Heart left ventricle (tissue), 16 donors: Measurements from ENCODE around the gene AMIGO2. TPM values are rescaled to one million over a fixed set of nuclear protein-coding genes. Genes with fewer than 3 reads are reported as not detected.
"Not testable (repeated sequence)": the region's sequence is repeated elsewhere in the genome, so short reads cannot be mapped to it uniquely, and the experiment has no call there.

ENCODE experiments used
- ATAC-seq, 4 donors: fragments of 200-7000 bp; cut with Tn5 transposase; one replicate each; pipeline ENCODE4 v1.9.1; 2020 to 2022; ENCODE audit warnings: moderate library complexity in 4 of 4, mild to moderate bottlenecking in 3 of 4, moderate number of reproducible peaks in 1 of 4
- DNase-seq, 5 donors: peaks; one replicate each; pipeline ENCODE4 v3.0.0-alpha.2; 2020
- H3K27ac ChIP-seq, 12 donors: fragments of 200-600 bp; sonication (generic) in 4 of 12; one replicate each; pipeline versions ENCODE4 v1.5.0 to v1.8.0; 2016 to 2022; ENCODE audit warnings: mild to moderate bottlenecking in 2 of 12
- H3K27me3 ChIP-seq, 9 donors: fragments of 200-600 bp; sonication (generic) in 2 of 9; one replicate each; pipeline versions ENCODE4 v1.5.1 to v1.8.0; 2016 to 2022; ENCODE audit warnings: mild to moderate bottlenecking in 3 of 9
- H3K36me3 ChIP-seq, 9 donors: fragments of 200-600 bp; sonication (generic) in 2 of 9; one replicate each; pipeline versions ENCODE4 v1.5.0 to v1.8.0; 2018 to 2022; ENCODE audit warnings: mild to moderate bottlenecking in 2 of 9
- H3K4me1 ChIP-seq, 12 donors: fragments of 200-600 bp; sonication (generic) in 4 of 12; one replicate each; pipeline versions ENCODE4 v1.5.0 to v1.8.0; 2016 to 2022; ENCODE audit warnings: mild to moderate bottlenecking in 3 of 12
- H3K4me3 ChIP-seq, 12 donors: fragments of 200-600 bp; sonication (generic) in 4 of 12; one replicate each; pipeline versions ENCODE4 v1.5.0 to v1.8.0; 2017 to 2022; ENCODE audit warnings: mild to moderate bottlenecking in 9 of 12, moderate library complexity in 4 of 12
- H3K9me3 ChIP-seq, 12 donors: fragments of 200-600 bp; sonication (generic) in 4 of 12; one replicate each; pipeline versions ENCODE4 v1.5.0 to v1.8.0; 2016 to 2022; ENCODE audit warnings: mild to moderate bottlenecking in 1 of 12
- POLR2A ChIP-seq, 2 donors: fragments of 450-650 bp; IDR thresholded peaks; one replicate each; pipeline ENCODE4 v1.6.1; 2017; ENCODE audit warnings: antibody characterized with exemption in 2 of 2, mild to moderate bottlenecking in 2 of 2, moderate library complexity in 2 of 2
- WGBS, 4 donors: extraction: QIAGEN DNeasy Blood & Tissue Kit in 2 of 4; methylation state at CpG; one replicate each; pipeline versions ENCODE4 v1.1.5 to v1.1.7; 2013 to 2018; 5-methylcytosine and 5-hydroxymethylcytosine counted together
- intact Hi-C, 10 donors: fragments of 100-400 bp; cut with DNase I; formaldehyde crosslinking; loops; one replicate each; pipeline versions ENCODE4 v1.11.1 to v1.14.2; 2022
- polyA plus RNA-seq, 2 donors: library from polyadenylated mRNA; stranded (reverse); fragments of 200-250 nt; gene quantifications; one replicate each; pipeline ENCODE4 v1.2.3, GENCODE V29; 2013
- total RNA-seq, 9 donors: library from RNA; depleted of rRNA in 2 of 9; stranded (reverse); fragments of >200 nt in 2 of 9; fragmentation: NEBNext Ultra II Directional in 3 of 9; extraction: Animal tissue kit (Norgen Biotek cat#: 25700) in 3 of 9; gene quantifications; one replicate each; pipeline versions ENCODE4 v1.1.0 to v1.2.4, GENCODE V29; 2016 to 2023
- TF ChIP-seq, protein P1 (sequence below), 12 donors: fragments of 200-600 bp; sonication (generic) in 4 of 12; IDR thresholded peaks; one replicate each; pipeline versions ENCODE4 v1.5.0 to v1.8.0; 2018 to 2022; ENCODE audit warnings: antibody characterized with exemption in 12 of 12, mild to moderate bottlenecking in 5 of 12
- donor health status: ischemic (EF 13 %, LVEDD 7.1; RV severe dilation, severe dysfunction).
- donor health status: healthy with polysubstance abuse.
- donor health status: DM: no; HTN: yes; CAD: no.
- donor health status: DM: no; HTN: no; CAD: no.
- donor health status: ischemic (EF 25% LVEDD 6.9; RV normal size, moderate dysfunction).
- donor health status: ischemic (EF 25% LVEDD 5.7; RV mildly dilated, moderate dysfunction).
- donor health status: healthy.
- donor health status: DM: yes; HTN: yes; CAD: no.
- donor health status: ischemic (EF 35%, LVEDD 5.7; RV mildly dilated, moderate dysfunction).
- donor health status: nonischemic (EF 11% LVEDD 7.7; RV severe dilation, severe dysfunction).
- donor health status: DM: yes; HTN: yes; CAD: no.
- donor health status: PGD.
- donor health status: ischemic (EF 29% LVEDD 5.4; RV normal size, mild dysfunction).
- donor health status: nonischemic (EF 23%, LVEDD 6.1; RV moderate dilation, normal function).

Gene AMIGO2
- total and polyA plus RNA-seq, 11 donors, result 0.77 to 3.0 (median 1.5) TPM

DNA sequence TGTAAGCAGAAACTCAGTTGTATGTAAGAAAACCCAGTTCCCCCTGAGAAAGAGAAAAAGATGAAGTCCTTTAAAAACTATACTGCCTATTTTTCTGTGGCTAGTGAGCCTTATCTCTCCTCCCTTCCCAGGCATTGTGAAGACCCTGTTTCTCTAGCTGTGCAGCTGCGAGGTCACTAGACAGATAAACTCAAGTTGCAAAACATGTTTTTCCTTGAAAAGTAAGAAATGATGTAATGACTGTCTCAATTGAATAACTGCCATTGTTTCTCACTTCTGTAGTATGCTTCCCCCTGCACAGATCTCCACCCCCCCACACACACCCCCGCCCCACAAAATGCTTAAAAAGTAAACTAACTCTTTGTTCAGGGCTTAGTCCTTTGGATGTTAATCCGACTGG, 23.9 kb downstream of the AMIGO2 start:
- H3K36me3 ChIP-seq, H3K27ac ChIP-seq, H3K27me3 ChIP-seq, intact Hi-C loops, H3K4me1 ChIP-seq, DNase-seq, H3K4me3 ChIP-seq, ATAC-seq: not testable (repeated sequence)
- H3K9me3 ChIP-seq, result peaks cover 0 to 28% (median 10%) of the 10 kb centered on the region in 12 donors
- 45 to 59% (median 51%) methylated on average over 3 of the region's 3 CpGs for WGBS, 4 donors

- no peaks in the 10 kb centered on the region for H3K36me3 ChIP-seq
- WGBS, 4 donors, result 88 to 92% (median 90%) methylated on average over 4 of the region's 4 CpGs
- DNase-seq (no peak), ATAC-seq (no peak)
- H3K4me3 ChIP-seq, result no peak overlapping the region
- intact Hi-C loops, result no loop called here
- H3K4me1 ChIP-seq, result no peaks in the 10 kb centered on the region
- H3K27ac ChIP-seq, result no peak overlapping the region
- H3K9me3 ChIP-seq, result peaks cover 0 to 33% (median 14%) of the 10 kb centered on the region in 12 donors
- no peak for TF ChIP-seq POLR2A (IDR thresholded peaks at IDR 0.05)
- TF ChIP-seq, protein P1, sequence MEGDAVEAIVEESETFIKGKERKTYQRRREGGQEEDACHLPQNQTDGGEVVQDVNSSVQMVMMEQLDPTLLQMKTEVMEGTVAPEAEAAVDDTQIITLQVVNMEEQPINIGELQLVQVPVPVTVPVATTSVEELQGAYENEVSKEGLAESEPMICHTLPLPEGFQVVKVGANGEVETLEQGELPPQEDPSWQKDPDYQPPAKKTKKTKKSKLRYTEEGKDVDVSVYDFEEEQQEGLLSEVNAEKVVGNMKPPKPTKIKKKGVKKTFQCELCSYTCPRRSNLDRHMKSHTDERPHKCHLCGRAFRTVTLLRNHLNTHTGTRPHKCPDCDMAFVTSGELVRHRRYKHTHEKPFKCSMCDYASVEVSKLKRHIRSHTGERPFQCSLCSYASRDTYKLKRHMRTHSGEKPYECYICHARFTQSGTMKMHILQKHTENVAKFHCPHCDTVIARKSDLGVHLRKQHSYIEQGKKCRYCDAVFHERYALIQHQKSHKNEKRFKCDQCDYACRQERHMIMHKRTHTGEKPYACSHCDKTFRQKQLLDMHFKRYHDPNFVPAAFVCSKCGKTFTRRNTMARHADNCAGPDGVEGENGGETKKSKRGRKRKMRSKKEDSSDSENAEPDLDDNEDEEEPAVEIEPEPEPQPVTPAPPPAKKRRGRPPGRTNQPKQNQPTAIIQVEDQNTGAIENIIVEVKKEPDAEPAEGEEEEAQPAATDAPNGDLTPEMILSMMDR (IDR thresholded peaks at IDR 0.05), result no peak
- no peaks in the 10 kb centered on the region for H3K27me3 ChIP-seq
These were observed 25.1 kb downstream of the AMIGO2 start for GRCh38 chr12:47054659-47055058.

GRCh38 chr12:47053961-47054360, 25.8 kb downstream of the AMIGO2 start:
- TF ChIP-seq, protein P1 (IDR thresholded peaks at IDR 0.05), result no peak
- no peak for TF ChIP-seq POLR2A (IDR thresholded peaks at IDR 0.05)
- no peak for DNase-seq
- Histone ChIP-seq H3K27me3 (no peaks in the 10 kb centered on the region), H3K36me3 (no peaks in the 10 kb centered on the region), H3K27ac (no peak overlapping the region), H3K4me3 (no peak overlapping the region), H3K4me1 (no peaks in the 10 kb centered on the region), H3K9me3 (peaks cover 0 to 33% (median 14%) of the 10 kb centered on the region in 12 donors)
- ATAC-seq, result no peak
- intact Hi-C loops, result no loop called here

DNA sequence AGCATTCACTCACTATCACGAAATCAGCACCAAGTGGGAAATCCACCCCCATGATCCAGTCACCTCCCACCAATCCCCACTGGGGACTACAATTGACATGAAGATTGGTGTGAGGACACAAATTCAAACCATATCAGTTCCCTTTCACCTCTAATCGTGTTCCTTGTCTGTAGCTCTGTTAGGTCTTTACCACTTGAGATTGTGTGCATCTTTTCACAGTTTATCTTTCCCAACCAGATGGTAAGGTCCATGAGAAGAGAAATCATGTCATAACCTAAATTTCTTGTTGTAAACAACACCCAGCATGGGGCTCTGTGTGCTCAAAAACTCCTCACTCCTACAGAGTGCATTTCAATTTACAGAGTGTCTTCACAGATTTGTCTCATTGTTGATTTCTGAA, 27.5 kb downstream of the AMIGO2 start:
- Histone ChIP-seq H3K27ac (no peak overlapping the region), H3K4me3 (no peak overlapping the region), H3K9me3 (peaks cover 0 to 33% (median 14%) of the 10 kb centered on the region in 12 donors), H3K27me3 (no peaks in the 10 kb centered on the region), H3K4me1 (no peaks in the 10 kb centered on the region), H3K36me3 (no peaks in the 10 kb centered on the region)
- TF ChIP-seq POLR2A (IDR thresholded peaks at IDR 0.05), result no peak
- TF ChIP-seq, protein P1 (IDR thresholded peaks at IDR 0.05), result no peak
- intact Hi-C loops, result no loop called here
- DNase-seq (no peak), ATAC-seq (no peak)
- 53 to 63% (median 61%) methylated on average over 2 of the region's 2 CpGs for WGBS, 4 donors

- ATAC-seq, H3K27me3 ChIP-seq, H3K4me3 ChIP-seq, H3K36me3 ChIP-seq, intact Hi-C loops, H3K4me1 ChIP-seq, DNase-seq, H3K27ac ChIP-seq: not testable (repeated sequence)
- WGBS, 4 donors, result 85 to 88% (median 86%) methylated on average over 3 of the region's 3 CpGs
- H3K9me3 ChIP-seq, result peaks cover 0 to 28% (median 14%) of the 10 kb centered on the region in 12 donors
These were observed 28.5 kb downstream of the AMIGO2 start for GRCh38 chr12:47051291-47051690.
